Measurements from ENCODE around the gene GTF2H1. TPM values are rescaled to one million over a fixed set of nuclear protein-coding genes. Genes with fewer than 3 reads are reported as not detected.

The GTF2H1 gene
- 10 to 100 TPM; 22.9 to 88.8 (median 41.7) TPM for total RNA-seq

DNA sequence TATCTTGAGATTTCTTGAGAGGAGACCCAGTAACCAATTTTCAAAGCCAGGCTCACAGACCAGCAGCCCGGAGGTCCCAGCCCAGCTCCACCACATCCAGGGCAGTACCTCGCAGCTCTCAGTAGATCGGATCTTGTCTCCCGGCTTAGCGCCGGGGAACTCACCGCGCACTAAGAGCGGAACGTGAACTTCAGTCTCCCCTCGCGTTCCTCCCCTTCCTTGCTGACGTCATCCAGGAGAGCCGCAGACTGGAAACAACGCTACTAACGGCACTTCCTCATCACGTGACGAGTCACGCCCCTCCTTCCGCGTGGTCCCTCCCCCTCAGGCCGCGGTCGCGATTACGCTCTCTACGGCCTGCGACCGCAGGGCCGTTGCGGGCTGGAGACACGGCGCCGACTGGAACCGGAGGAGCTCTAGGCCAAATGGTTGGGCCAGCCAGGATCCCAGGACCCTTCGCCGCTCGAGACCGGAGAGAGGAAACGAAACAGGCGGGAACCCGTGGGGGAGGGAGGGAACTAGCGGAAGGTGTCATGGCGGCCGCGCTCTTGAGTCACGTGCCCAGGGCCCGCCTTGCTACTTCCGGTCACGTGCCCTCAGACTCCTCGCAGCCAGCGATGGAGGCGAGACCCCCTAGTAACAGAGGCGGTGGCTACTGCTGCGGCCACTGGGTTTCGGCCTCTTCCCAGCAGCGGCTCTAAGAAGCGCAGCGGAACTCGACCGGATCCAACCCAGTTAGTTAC lies at the start of gene GTF2H1, which contains the start of gene HPS5:
Gene GTF2H1, plus strand, starts transcription at position 599 of the 743 bp plus-strand sequence. CDS start 10,508 bp downstream, outside the sequence.
Gene HPS5, minus strand, starts transcription at position 172 of the 743 bp plus-strand sequence. CDS start 4,282 bp downstream, outside the sequence.
- peak within 1 kb of the TSS; percentile 100 for H3K27ac ChIP-seq
- 0 to 4% (median 1%) methylated on average over 1 to 36 of the region's 61 CpGs; no CpG with 5 or more reads in 4 of the 10 experiments for WGBS, 10 experiments
- peak; percentile 86 to 95 (median 93) for ATAC-seq (replicated peaks in 6 of 8)
- peaks cover 19 to 31% of the 10 kb centered on the region in 2 donors for H3K4me1 ChIP-seq (replicated peaks in 1 of 2)
- peak within 1 kb of the TSS; percentile 87 to 99 (median 97) for H3K4me3 ChIP-seq
- in situ Hi-C loops (cut with MboI; ENCODE audit: low pct_unique_long_range_greater_than_20kb in 2 of 9, low sequenced_read_pairs in 9 of 9, unreplicated experiment in 9 of 9), result no loop called here

DNA sequence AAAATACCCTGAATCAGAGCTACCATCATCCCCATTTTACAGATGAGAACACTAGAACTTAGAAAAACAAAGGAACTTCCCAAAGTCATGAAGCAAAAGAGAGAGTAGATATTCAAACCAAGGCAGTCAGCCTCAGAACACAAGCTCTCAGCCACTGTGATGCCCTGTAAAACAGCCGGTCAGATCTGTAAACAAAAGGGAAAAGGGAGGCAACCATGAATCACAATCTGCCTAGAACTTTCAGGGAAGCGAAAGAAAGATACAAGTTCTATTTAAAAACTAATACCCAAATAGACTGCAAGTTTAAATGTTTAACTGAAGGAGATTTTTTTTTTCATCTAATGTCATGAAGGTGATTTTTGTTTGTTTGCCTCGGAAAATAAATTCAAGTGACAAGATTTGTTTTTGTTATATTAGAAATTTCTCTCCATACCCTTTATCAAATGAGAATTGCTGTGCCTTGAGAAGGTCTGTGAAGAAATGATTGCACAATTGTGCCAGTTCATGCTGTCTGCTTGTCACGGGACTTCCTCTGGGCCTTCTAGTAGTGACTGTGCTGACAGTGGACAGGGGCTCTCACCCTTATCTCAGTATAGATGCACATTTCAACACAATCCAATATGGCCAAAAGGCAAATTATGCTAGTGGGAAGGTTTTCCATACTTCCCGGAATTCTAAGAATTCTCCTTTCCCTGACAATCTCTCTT lies 44.6 kb upstream of the GTF2H1 start:
- no peak for ATAC-seq (replicated peaks in 6 of 8)
- Histone ChIP-seq H3K27ac (no peak overlapping the region), H3K4me1 (replicated peaks in 1 of 2) (no peaks in the 10 kb centered on the region), H3K4me3 (no peak overlapping the region)
- WGBS, 10 experiments, result 43 to 100% (median 88%) methylated on average over 1 to 4 of the region's 5 CpGs
- in situ Hi-C loops (cut with MboI; ENCODE audit: low pct_unique_long_range_greater_than_20kb in 2 of 9, low sequenced_read_pairs in 9 of 9, unreplicated experiment in 9 of 9), result no loop called here

DNA sequence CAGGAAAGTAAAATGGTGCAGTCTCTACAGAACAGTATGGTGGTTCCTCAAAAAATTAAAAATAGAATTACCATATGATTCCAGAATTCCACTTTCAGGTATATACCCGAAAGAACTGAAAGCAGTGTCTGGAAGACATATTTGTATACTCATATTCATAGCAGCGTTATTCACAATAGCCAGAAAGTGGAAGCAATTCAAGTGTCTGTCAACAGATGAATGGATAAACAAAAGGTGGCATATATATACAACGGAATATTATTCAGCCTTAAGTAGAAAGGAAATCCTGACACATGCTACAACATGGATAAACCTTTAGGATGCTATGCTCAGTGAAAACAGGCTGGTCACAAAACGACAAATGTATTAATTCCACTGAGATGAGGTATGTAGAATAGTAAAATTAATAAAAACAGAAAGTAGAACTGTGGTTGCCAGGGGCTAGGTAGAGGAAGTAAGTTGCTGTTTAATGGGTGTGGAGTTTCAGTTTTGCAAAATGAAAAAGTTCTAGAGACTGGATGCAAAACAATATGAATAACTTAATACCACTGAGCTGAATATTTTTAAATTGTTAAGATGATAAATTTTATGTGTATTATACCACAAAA lies 41.8 kb upstream of the GTF2H1 start:
- H3K4me3 ChIP-seq, result no peak overlapping the region
- peak in 3 of 8 experiments; percentile 40 to 84 (median 43) for ATAC-seq (replicated peaks in 6 of 8)
- no peaks in the 10 kb centered on the region for H3K4me1 ChIP-seq (replicated peaks in 1 of 2)
- in situ Hi-C loops (cut with MboI; ENCODE audit: low pct_unique_long_range_greater_than_20kb in 2 of 9, low sequenced_read_pairs in 9 of 9, unreplicated experiment in 9 of 9), result no loop called here
- 21 to 96% (median 87%) methylated on average over 3 to 4 of the region's 4 CpGs; no CpG with 5 or more reads in 1 of the 10 experiments for WGBS, 10 experiments
- no peak overlapping the region for H3K27ac ChIP-seq

DNA sequence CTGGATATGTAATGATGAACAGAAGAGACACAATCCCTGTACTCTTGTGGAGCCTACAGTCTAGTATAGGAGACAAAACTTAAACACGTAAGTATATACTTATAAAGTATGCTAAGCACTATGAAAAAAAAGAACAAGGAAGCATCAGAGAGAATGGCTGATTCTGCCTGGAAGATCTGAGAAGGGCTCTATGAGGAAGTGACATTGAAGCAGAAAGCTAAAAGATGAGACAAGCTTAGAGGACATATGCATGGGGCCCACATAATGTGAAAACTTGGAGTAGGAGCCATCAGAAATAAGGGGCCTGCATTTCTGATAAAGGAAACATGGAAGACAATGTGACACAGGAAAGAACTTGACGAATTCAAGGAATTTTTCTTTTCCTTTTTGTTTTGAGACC lies 39.7 kb upstream of the GTF2H1 start:
- H3K27ac ChIP-seq, result no peak overlapping the region
- no peak for ATAC-seq (replicated peaks in 6 of 8)
- no peak overlapping the region for H3K4me3 ChIP-seq
- H3K4me1 ChIP-seq (replicated peaks in 1 of 2), result no peaks in the 10 kb centered on the region
- WGBS, 10 experiments, result 79 to 100% (median 100%) methylated on average over 1 to 2 of the region's 2 CpGs; no CpG with 5 or more reads in 1 of the 10 experiments
- in situ Hi-C loops (cut with MboI; ENCODE audit: low pct_unique_long_range_greater_than_20kb in 2 of 9, low sequenced_read_pairs in 9 of 9, unreplicated experiment in 9 of 9), result no loop called here

DNA sequence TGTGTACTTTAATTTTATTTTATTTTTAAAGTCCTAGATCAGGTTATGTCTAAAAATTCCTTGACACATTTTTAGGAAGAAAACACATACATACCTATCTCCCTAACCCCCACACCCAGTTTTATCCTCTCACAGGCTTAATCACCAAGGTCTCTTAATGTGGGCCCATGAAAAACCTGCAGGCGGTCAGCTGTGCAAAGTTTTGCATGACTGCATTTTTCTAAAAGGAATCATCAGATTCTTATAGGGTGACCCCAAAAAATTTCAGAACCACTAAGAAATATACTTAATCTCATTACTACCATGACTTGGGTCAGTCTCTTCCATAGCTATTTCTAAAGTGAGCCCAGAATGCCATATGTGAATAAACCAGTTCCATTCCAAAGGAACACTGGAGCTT lies 36.5 kb upstream of the GTF2H1 start:
- H3K27ac ChIP-seq, result no peak overlapping the region
- WGBS, 10 experiments, result 60 to 100% (median 83%) methylated on average over 1 of the region's 1 CpG; no CpG with 5 or more reads in 5 of the 10 experiments
- H3K4me1 ChIP-seq (replicated peaks in 1 of 2), result no peaks in the 10 kb centered on the region
- in situ Hi-C loops (cut with MboI; ENCODE audit: low pct_unique_long_range_greater_than_20kb in 2 of 9, low sequenced_read_pairs in 9 of 9, unreplicated experiment in 9 of 9), result no loop called here
- ATAC-seq (replicated peaks in 6 of 8), result no peak
- H3K4me3 ChIP-seq, result no peak overlapping the region

DNA sequence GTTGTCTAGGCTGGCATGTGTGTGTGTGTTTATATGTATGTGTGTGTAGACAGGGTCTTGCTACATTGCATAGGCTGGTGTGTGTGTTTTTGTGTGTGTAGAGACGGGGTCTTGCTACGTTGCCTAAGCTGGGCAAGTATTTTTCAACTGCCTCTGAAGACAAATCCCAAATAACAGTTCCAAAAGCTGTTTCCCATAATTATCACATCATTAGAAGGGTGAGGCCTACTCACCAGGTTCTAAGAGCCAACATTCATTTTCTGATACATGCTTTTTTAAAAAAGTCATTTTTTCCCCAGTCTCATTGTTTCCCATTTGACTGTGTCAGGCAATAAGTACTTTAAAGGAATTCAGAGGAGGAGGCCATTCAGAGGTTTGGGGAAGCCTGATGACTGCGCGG lies 33.5 kb upstream of the GTF2H1 start:
- in situ Hi-C loops (cut with MboI; ENCODE audit: low pct_unique_long_range_greater_than_20kb in 2 of 9, low sequenced_read_pairs in 9 of 9, unreplicated experiment in 9 of 9), result no loop called here
- WGBS, 10 experiments, result 80 to 100% (median 100%) methylated on average over 1 to 2 of the region's 4 CpGs; no CpG with 5 or more reads in 2 of the 10 experiments
- H3K4me1 ChIP-seq (replicated peaks in 1 of 2), result no peaks in the 10 kb centered on the region
- no peak for ATAC-seq (replicated peaks in 6 of 8)
- no peak overlapping the region for H3K4me3 ChIP-seq
- no peak overlapping the region for H3K27ac ChIP-seq

DNA sequence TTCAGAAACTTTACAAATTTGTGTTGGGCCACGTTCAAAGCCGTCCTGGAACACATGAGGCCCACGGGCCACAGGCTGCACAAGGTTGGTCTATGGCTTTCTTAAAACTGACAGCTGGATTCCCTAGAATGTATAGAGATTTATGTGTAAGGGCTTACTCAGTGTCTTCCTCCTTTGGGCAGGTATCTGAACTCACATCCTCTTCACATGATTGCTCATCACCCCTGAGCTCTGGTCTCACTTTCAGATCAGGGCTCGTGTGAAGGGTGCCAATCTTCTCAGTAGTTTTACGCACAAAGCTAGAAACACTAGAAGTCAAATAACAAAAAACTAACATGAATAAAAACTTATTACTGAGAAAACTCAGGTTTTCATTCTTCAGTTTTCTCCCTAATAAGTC lies 27.5 kb upstream of the GTF2H1 start:
- ATAC-seq (replicated peaks in 6 of 8), result no peak

DNA sequence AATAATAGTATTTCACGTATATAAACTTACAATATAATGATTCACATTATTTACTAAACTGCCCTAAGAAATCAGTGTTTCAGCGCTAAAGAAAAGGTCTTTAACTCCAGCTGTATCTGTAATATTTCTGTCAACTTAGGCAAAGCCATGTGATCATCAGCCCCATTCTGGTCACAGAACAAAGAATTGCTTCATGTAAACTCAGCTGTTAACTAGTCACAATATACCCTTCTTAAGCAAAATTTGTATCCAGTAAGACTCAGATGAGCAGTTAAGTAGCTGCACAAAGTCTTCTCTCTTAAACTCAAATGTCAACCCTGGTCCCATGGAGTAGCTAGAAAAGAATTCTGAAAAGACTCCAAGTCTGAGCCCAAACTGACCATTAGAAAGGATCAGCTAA lies 27.1 kb upstream of the GTF2H1 start:
- WGBS, 10 experiments, result 74 to 100% (median 95%) methylated on average over 1 to 2 of the region's 2 CpGs; no CpG with 5 or more reads in 2 of the 10 experiments
- H3K27ac ChIP-seq, result no peak overlapping the region
- no peak for ATAC-seq (replicated peaks in 6 of 8)
- in situ Hi-C loops (cut with MboI; ENCODE audit: low pct_unique_long_range_greater_than_20kb in 2 of 9, low sequenced_read_pairs in 9 of 9, unreplicated experiment in 9 of 9), result no loop called here
- no peaks in the 10 kb centered on the region for H3K4me1 ChIP-seq (replicated peaks in 1 of 2)
- no peak overlapping the region for H3K4me3 ChIP-seq

More for the DNA sequence above, 27.5 kb upstream of the GTF2H1 start:
- WGBS, 10 experiments, result 88 to 100% (median 98%) methylated on average over 1 to 5 of the region's 5 CpGs; no CpG with 5 or more reads in 1 of the 10 experiments
- no peaks in the 10 kb centered on the region for H3K4me1 ChIP-seq (replicated peaks in 1 of 2)
- in situ Hi-C loops (cut with MboI; ENCODE audit: low pct_unique_long_range_greater_than_20kb in 2 of 9, low sequenced_read_pairs in 9 of 9, unreplicated experiment in 9 of 9), result no loop called here
- no peak overlapping the region for H3K4me3 ChIP-seq
- H3K27ac ChIP-seq, result no peak overlapping the region

DNA sequence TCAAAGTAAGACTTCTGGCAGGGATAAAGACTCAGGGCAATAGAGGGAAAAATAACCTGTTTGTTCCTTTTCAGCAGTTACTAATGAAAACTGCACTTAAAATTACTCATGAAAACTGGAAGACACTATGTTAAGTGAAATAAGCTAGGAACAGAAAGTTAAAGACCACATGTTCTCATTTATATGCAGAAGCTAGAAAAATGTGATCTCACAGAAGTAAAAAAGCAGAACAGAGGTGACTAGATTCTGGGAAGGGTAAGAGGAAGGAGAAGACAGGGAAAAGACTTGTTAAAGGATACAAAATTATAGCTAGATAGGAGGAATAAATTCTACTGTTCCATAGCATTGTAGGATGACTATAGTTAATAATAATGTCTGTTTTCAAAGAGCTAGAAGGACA lies 22.6 kb upstream of the GTF2H1 start:
- H3K4me3 ChIP-seq, result no peak overlapping the region
- in situ Hi-C loops (cut with MboI; ENCODE audit: low pct_unique_long_range_greater_than_20kb in 2 of 9, low sequenced_read_pairs in 9 of 9, unreplicated experiment in 9 of 9), result no loop called here
- no peak for ATAC-seq (replicated peaks in 6 of 8)
- H3K4me1 ChIP-seq (replicated peaks in 1 of 2), result no peaks in the 10 kb centered on the region
- H3K27ac ChIP-seq, result no peak overlapping the region

DNA sequence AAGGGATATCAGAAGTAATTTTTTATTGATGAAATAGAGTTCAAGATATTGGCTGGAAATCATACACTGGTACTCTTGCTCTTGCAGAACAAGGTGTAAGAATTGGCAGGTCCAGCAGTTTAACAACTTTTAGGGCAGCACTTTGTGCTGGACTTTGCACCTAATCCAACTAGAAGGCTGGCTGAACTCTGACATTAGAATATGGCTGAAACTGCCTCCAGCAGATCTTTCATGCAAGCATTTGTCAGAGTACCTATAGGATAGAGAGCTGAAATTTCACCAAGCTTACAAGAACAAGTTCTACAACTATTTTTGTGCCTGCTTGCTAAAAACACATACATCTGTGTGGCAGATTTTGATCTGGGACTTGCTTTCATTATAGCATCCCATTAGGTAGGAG lies 17.6 kb upstream of the GTF2H1 start:
- in situ Hi-C loops (cut with MboI; ENCODE audit: low pct_unique_long_range_greater_than_20kb in 2 of 9, low sequenced_read_pairs in 9 of 9, unreplicated experiment in 9 of 9), result no loop called here
- no peak overlapping the region for H3K27ac ChIP-seq
- no peaks in the 10 kb centered on the region for H3K4me1 ChIP-seq (replicated peaks in 1 of 2)
- no peak for ATAC-seq (replicated peaks in 6 of 8)
- H3K4me3 ChIP-seq, result no peak overlapping the region

DNA sequence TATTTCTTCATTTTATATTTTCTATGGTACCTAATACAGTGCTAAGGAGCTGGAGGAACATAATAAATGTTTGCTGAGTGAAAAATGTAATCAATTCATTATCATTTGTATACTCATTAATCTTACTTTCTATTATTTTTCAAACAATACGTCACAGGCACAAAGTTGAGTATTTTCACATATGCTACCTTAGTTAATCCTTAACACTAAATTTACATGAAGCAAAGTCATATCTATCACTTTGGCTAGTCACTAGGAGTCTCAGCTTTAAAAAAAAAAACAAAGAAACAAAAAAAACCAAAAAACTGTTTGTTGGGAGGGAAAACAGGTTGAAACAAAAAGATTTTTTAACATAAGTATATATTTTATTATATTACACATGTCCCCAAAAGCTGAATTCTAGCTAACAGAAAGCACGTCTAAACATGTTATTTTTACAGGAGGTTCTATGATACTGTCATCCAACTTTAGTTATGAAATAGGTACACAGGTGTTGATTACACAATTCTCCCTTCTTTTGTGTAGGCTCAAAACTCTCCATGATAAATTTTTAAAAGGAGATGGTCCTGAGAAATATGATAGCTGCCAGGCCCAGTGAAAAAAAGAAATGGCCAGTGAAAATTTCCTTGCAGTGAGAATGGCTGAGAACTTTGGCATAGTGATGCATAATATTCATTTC lies 14.8 kb upstream of the GTF2H1 start:
- 67 to 100% (median 92%) methylated on average over 1 to 2 of the region's 2 CpGs; no CpG with 5 or more reads in 1 of the 10 experiments for WGBS, 10 experiments
- H3K4me3 ChIP-seq, result no peak overlapping the region
- H3K27ac ChIP-seq, result no peak overlapping the region
- ATAC-seq (replicated peaks in 6 of 8), result no peak
- in situ Hi-C loops (cut with MboI; ENCODE audit: low pct_unique_long_range_greater_than_20kb in 2 of 9, low sequenced_read_pairs in 9 of 9, unreplicated experiment in 9 of 9), result no loop called here
- H3K4me1 ChIP-seq (replicated peaks in 1 of 2), result no peaks in the 10 kb centered on the region

DNA sequence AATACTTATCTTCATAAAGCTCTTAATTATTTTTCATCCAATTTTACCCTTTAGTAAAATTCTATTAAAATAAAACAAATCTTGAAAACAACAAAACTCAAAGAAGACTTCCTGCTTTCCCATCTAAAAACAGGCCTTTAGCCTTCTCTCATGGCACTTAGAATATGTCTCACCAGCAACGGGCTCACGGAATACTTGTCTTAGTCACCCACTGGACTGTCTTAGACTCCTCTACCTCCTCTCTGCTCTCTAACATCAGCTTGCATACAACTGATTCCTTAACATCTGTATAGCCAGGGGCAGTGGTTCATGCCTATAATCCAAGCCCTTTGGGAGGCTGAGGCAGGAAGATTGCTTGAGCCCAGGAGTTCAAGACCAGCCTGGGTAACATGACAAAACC lies 14.1 kb upstream of the GTF2H1 start:
- H3K4me1 ChIP-seq (replicated peaks in 1 of 2), result no peaks in the 10 kb centered on the region
- H3K4me3 ChIP-seq, result no peak overlapping the region
- no peak for ATAC-seq (replicated peaks in 6 of 8)
- H3K27ac ChIP-seq, result no peak overlapping the region
- in situ Hi-C loops (cut with MboI; ENCODE audit: low pct_unique_long_range_greater_than_20kb in 2 of 9, low sequenced_read_pairs in 9 of 9, unreplicated experiment in 9 of 9), result no loop called here
- 70 to 100% (median 85%) methylated on average over 1 to 2 of the region's 2 CpGs; no CpG with 5 or more reads in 3 of the 10 experiments for WGBS, 10 experiments

DNA sequence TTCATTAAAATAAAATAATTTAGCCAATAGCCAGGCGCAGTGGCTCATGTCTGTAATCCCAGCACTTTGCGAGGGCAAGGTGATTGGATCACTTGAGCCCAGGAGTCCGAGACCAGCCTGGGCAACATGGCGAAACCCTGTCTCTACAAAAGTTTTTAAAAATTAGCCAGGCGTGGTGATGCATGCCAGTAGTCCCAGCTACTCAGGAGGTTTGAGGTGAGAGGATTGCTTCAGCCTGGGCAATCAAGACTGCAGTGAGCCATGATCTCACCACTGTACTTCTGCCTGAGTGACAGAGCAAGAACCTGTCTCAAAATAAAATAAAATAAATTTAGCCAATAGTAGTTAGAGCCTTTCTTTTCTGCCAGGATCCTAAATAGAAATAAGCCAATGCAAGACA lies 12.7 kb upstream of the GTF2H1 start:
- no peak overlapping the region for H3K4me3 ChIP-seq
- 83 to 100% (median 92%) methylated on average over 1 to 5 of the region's 5 CpGs; no CpG with 5 or more reads in 3 of the 10 experiments for WGBS, 10 experiments
- no peak overlapping the region for H3K27ac ChIP-seq
- in situ Hi-C loops (cut with MboI; ENCODE audit: low pct_unique_long_range_greater_than_20kb in 2 of 9, low sequenced_read_pairs in 9 of 9, unreplicated experiment in 9 of 9), result no loop called here
- H3K4me1 ChIP-seq (replicated peaks in 1 of 2), result no peaks in the 10 kb centered on the region
- no peak for ATAC-seq (replicated peaks in 6 of 8)

Measured in motor neuron (in vitro differentiated cells).